HG02798 (cell line): Measurements from ENCODE around the gene DDB1.
A peak's percentile ranks its signal among the peaks of the same experiment; 100 is the strongest.

Source experiments
- ATAC-seq: cut with Tn5 transposase; IDR thresholded peaks from one replicate; pipeline ENCODE4 v1.9.1; 2021; ENCODE audit warnings: mild to moderate bottlenecking; ENCODE audit not compliant: unreplicated experiment, poor library complexity

DDB1 gene

GRCh38 chr11:61337706-61338470 lies 5.0 kb upstream of the DDB1 start:
- ATAC-seq, result no peak

- peak; percentile 57 for ATAC-seq
These were observed 3.4 kb upstream of the DDB1 start for GRCh38 chr11:61336171-61336935.

DNA sequence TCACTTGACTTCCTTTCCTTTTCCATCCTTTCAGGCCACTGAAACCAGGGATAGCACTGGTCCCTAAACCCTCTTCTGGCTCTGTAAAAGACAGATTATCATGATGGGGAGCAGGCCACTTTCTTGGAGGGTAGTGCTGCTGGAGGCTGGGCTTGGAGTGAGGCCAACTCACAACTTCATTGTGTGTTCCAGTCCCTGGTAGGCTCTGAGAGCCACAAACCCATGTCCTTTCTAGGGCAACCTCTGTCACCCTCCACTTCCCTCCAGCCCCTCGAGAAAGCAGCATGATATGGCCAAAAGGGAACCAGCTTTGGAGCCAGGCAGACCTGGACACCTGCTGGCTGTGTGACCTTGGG lies 2.4 kb upstream of the DDB1 start:
- ATAC-seq, result no peak

DNA sequence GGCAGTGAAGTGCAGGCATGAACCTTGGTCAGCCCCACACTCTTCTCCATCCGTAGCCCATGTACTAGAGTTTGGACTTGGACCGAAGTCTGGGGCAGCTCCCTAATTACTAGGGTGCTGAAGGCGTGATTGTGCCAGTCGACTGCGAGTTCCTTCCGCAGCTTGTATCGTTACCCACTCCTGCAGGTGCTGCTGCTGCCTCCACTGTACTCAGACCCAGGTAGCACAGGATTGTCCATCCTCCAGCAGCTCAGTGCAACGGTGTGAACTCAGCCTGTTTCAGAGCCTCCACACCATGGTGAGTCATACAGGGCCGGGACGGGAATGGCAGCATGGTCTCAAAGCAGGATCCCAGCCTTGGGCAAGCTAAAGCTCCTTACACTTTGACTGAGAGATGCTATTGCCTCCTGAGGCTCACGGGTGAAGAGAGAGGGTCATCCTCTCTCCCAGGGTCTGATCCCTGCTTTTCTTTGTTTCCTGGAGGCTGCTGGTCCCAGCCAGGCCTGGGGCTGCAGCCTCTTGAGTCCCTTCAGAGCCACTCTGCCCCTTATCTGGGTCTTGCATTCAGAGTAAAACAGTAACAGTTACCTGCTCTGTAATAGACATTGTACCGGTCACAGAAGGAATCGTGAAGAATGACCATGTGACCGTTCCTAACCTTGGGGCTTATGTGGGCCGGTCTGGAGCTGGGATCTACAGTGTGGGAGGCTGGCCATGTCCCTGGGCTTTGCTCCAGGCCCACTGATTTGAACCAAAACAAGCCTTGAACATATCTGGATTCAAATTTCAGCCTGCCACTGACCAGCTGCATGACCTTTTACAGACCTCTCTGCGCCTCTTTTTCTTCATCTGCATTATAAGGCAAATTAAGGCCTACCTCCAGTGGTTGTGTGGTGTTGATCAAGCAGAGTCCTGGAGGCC lies 1.8 kb upstream of the DDB1 start:
- ATAC-seq, result no peak

DNA sequence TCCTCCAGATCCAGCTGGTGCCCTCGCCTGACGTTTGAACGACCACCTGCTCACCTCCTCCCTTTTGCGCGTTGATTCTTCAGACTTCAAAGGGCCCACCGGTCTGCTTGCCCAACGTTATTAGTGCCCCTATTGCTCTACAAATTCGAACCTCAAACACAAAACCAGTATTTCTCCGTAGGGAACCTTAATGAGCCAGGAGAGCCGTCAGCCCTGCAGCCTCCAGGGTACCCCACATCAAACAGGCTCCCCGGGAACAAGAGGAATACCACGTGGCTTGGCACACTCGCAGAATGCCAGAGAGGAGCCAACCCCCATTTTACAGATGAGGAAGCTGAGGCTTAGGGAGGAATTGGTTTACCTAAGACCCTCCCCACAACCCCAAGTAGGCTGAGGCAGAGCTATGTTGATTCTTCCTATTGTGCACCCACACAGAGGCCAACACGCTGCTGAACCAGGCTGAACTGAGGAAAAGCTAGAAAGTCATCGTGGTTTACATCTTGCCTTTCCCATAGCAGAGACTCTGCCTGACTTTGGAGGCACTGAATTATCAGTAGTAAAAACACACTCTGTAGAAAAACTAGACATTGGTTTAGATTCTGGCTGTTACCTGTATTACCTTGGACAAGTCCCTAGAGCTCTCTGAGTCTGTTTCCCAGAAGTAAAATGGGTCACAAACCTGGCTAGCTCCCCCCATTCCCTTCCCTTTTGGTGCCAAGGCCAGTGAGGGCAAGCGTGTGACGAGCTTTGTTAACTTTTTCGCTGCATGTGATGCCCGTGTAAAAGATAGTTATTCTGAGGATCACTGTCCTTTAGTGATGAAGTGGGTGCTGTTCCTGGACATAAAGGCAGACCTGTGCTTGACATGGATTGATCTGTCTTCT lies 887 bp upstream of the DDB1 start:
- no peak for ATAC-seq

- ATAC-seq, result no peak
These were observed 566 bp downstream of the DDB1 start for GRCh38 chr11:61332281-61332796.

DNA sequence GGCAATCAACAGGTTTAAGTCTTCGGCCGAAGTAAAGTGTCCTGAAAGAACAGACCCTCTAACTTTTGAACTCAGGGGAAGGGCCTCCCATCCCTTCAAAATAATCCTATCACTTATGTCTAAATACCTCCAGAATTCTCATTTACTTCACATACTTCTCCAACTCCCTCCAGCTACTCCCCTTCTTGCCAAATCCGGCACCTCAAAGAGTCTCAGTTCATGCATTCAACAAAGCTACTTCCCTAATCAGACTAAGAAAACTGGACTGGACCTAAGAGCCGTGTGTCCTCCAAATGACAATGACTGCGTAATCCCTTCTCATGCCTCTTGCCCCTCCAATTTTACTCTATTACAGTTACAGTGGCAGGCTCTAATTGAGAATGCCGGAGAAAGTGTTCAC lies 1.3 kb downstream of the DDB1 start:
- no peak for ATAC-seq

DNA sequence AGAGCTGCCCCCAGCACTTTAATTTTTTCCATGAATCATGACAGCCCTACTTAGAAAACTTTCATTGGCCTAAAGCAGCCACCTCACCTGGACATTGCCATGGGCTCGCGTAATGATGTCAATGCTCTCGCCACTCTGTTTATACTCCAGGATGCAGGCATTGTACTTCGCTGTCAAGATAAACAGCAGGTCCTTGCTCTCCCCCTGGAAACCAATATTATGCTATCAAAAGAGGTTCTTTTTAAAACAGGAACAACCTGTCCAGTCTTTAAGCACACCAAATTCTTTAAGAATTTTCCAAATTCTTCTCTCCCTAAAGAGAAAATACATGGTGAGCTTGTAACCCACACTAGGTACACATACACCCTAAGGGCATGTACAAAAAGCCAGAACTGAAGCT lies 3.0 kb downstream of the DDB1 start:
- no peak for ATAC-seq

- ATAC-seq, result no peak
These were observed 4.6 kb downstream of the DDB1 start for GRCh38 chr11:61328351-61328750.

DNA sequence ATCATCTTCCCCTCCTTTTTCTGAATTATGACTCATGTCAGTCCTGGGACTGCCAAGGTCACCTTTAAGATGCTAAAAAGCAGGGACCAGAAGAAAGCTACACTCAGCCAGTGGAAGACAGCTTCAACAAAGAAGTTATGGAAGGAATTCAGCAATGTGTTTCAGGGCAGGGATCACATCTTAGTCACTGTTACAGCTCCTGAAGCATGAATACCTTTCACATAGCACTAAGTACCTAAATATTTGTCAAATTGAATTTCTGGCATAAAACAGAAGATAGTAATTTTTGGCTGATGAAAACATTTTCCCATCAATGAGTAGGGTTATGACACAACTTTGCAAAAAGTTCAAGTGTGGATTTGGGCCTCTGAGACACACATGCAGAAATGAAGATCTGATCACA lies 5.2 kb downstream of the DDB1 start:
- no peak for ATAC-seq

- no peak for ATAC-seq
These were observed 7.1 kb downstream of the DDB1 start for GRCh38 chr11:61325649-61326414.

GRCh38 chr11:61315260-61315659 lies 17.6 kb downstream of the DDB1 start:
- no peak for ATAC-seq

DNA sequence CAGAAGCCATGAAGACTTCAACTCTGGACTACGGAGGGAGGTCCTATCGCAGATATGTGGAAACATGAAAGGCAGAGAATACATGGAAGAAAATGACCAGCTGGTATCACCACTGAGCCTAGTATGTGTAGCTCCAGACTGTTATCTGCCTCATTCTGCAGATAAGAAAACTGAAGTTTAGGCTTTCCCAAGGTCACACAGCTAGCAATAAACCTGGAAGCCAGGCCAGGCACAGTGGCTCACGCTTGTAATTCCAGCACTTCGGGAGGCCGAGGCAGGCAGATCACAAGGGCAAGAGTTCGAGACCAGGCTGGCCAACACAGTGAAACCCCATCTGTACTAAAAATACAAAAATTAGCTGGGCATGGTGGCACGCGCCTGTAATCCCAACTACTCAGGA lies 22.2 kb downstream of the DDB1 start:
- no peak for ATAC-seq

GRCh38 chr11:61309739-61310138 lies 23.2 kb downstream of the DDB1 start:
- ATAC-seq, result no peak

DNA sequence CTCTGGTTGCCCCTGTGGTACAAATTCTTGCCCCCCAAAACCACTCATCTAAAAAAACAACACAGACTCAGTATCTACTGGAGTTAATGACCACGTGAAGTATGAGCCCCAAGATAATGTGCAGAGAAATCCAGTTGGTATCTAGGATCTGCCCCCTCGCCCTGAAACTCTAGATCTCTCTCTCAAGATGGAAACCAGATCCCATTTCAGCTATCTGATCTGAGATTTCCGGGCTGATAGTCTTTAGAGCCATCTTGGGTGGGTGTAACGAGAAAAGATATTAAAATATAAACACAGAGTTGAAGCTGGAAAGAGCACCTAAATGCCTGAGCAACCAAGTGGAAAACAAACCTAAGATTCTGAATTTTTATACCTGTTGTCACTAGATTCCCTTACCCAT lies 23.8 kb downstream of the DDB1 start:
- ATAC-seq, result no peak

DNA sequence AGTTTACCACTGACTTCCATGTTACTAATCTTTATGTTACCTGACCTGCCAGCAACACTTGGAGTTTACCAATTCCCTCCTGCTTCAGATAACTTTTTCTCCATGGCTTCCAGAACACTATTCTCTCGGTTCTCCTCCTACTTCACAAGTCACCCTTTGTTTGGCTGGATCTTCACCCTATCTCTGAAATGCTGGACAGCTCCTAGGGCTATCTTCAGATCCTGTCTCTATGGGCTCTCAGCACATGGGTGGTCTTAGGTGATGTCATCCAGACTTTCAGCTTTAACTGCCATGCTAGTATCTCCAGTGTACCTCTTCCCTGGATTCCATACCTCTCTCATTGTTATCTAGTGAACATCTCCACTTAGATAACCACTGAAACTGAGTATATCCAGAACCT lies 25.6 kb downstream of the DDB1 start:
- ATAC-seq, result no peak

GRCh38 chr11:61306221-61306620 lies 26.7 kb downstream of the DDB1 start:
- ATAC-seq, result no peak

- no peak for ATAC-seq
These were observed 27.5 kb downstream of the DDB1 start for GRCh38 chr11:61305417-61305816.

DNA sequence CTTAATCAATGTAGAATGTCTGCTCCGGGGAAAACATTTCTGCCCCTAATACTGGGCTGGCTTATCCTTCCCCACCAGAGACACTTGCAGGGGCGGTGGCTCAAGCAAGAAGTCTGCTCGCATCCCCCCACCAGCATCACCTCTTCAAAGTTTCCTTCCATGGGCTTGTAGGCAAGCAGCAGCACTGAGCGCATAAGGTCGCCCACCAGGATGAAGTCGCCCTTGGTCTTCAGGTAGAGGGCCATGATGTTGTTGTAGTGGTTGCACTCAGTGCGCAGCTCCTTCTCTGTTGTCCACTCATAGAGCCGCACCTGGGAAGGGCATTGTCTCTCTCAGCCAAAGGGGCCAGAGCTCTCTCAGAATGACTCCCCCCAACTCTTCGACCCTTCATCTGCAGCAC lies 29.2 kb downstream of the DDB1 start:
- ATAC-seq, result no peak
